Fibroblast of pulmonary artery (primary cell): ENCODE data around the gene HPS4.
A peak's percentile ranks its signal among the peaks of the same experiment; 100 is the strongest.

Experiments used
- DNase-seq: peaks from one replicate; pipeline ENCODE4 v3.0.0-alpha.2; 2010; ENCODE audit warnings: low read depth
- H3K4me3 ChIP-seq: replicated peaks from 2 replicates; pipeline ENCODE4 v1.5.1; 2011; ENCODE audit warnings: low read depth, mild to moderate bottlenecking, control low read depth, low read length, moderate library complexity
- CTCF ChIP-seq: IDR thresholded peaks from 2 replicates; pipeline ENCODE4 v1.5.1; 2011; ENCODE audit warnings: mild to moderate bottlenecking, control low read depth, low read length, inconsistent platforms; ENCODE audit errors: missing control alignments

Gene HPS4

DNA sequence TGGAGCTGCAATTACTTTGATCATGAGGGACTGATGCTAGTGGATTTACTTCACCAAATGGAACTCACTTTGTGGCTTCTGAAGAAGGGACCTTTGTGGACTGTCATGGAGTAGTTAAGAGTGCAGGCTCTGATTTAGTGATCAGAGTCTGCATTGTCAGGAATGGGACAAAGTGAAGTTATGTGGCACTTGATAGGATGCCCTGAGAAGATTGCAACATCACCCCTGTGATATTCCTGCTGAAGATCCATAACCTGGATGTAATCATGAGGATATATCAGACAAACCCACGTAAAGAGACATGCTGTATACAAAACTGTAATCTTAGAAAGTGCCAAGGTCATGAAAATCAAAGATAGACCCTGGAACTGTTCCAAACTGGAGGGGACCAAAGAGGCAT, 30.3 kb upstream of the HPS4 start:
- no peak overlapping the region for H3K4me3 ChIP-seq
- DNase-seq: no peak
- no peak for TF ChIP-seq CTCF

- no peak for TF ChIP-seq CTCF
- peak; percentile 92 for DNase-seq
- peak within 1 kb of the TSS; percentile 99 for H3K4me3 ChIP-seq
These were observed 28.7 kb upstream of the HPS4 start, which contains the start of gene TFIP11 for GRCh38 chr22:26512149-26512793. TSS of gene TFIP11 (minus strand) at chr22:26512473. CDS start at chr22:26510272, 2,201 bp downstream.

DNA sequence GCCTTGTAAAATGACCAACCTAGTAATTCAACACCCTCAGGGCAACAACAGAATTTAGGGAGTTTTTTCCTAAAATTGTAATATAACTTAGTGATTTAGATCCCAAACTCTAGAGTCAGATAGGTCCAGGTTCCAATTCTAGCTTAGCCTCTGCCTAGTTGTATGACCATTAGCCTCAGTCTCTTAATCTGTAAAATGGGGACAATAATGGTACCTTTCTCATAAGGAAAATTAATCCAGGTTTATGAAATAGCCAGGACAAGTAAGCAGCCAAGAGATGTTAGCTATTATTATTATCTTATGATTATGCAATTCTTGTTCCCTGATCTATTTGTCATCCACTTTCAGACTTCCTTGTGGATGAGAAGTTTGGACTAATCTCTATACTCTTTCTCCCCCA, 24.6 kb upstream of the HPS4 start:
- TF ChIP-seq CTCF: no peak
- H3K4me3 ChIP-seq: no peak overlapping the region
- DNase-seq: no peak

DNA sequence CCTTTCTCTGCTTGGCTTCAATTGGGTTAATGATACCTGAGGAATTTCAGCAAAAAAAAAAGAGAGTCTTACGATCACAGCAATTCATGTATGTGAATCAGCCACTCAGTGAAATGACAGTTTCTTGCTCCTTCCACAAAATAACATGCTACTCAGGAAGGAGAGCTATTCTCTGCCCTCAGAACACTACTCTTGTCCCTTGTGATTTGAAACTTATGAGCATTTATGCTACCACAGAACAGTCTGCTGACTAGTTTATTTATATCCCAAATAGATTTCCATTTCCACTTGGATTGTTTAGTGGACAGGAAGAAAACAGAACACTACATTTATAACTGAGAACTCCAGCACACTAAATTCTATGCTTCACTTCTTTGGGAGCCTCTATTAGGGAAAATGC, 20.2 kb upstream of the HPS4 start:
- no peak for TF ChIP-seq CTCF
- no peak overlapping the region for H3K4me3 ChIP-seq
- DNase-seq: no peak

DNA sequence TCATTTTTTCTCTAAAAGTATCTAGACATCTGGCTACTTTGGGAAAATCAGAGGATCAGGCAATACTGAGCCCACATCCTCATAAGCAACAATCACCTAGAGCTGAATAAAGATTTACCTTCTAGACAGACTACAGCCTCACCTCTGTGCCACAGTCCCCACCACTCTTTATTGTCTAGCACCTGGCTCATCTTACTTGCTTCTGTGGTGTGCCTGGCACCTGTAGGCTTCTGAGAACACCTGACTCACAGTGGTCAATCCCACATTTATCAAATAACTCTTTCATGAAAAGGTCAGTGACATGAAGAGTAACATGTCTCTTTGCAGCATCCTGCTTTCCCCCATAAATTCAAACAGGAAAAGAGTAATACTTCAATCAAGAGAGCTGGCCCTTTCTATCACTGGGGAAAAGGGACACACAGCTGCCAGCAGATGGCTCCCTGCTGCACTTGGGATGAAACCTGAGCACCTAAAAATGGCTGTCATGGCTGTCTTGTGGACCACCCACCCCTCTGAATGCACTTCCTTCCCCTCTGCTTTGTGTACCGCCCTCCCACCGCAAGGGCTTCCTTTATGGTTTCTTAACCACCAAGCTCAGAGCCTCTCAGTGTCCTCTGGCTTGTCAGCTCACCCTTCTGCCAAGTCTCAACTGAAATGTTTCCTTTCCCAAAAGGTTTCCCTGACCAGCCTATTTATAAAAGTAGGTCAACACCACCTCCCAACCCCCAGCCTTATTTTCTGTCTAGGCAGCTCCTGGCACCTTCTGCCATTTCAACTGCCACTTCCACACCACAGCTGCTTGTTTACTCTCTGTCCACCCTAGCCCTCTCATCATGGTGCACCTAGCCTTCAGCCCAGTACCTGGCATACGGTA, 19.3 kb upstream of the HPS4 start:
- peak; percentile 61 for DNase-seq
- peak; percentile 65 for TF ChIP-seq CTCF
- H3K4me3 ChIP-seq: no peak overlapping the region

DNA sequence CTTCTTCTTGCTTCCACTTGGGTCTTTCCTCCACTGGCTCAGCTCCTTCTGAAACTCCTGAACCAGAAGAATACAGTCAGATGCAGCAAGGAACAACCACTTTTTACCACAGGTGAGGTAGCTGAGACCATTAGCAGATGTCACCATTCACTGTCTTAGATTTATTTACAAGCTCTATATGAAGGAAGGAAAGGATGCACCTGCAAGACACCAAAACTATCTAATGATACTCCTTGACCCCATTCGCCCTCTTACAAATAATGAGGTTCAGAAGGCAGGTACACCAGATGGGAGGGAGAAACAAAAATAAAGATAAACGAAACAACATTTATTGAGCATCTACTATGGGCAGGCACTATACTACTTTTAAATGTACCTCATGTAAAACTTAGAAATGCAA, 18.4 kb upstream of the HPS4 start:
- DNase-seq: no peak
- H3K4me3 ChIP-seq: no peak overlapping the region
- no peak for TF ChIP-seq CTCF
